Measurements from ENCODE around the gene NEGR1.

NEGR1 gene

DNA sequence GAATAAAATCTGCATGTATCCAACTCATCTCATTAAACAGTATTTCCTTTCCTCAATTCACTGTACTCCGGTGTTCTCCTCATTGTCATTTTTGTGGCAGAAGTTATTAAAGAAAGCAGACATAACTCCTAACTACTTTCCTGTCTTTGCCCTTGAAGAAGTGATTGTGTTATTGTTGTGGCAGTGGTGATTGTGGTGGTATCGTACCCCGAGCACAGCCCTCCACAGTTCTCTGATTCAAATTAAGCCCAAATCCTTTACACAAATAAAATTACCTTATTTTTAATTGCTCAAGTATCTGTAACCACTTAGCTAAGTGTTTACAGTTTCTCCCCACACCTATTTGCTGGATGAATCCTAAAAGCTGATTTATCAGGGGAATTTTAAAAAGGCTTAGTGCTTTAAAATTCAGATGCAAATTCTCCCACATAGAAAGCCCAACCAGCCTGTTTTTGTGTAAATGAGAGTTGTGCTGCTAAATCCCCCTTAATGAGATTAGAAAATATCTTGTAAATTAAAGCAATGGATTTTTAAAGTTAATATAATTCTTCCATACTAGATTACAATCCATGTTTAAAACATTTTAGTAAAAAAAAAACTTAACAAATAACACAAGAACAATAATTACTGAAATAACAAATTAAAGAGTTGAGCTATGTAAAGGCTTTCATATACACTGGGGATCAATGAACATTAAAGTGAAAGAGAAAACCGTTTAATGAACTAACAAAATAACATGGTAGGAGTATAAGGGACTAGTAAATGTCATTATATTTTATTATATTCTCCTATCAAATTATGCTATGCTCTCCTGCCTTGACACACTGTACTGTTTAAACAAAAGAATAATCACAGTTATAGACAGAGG, 259.0 kb downstream of the NEGR1 start:
- DNase-seq (ENCODE audit: low spot score), result no peak

DNA sequence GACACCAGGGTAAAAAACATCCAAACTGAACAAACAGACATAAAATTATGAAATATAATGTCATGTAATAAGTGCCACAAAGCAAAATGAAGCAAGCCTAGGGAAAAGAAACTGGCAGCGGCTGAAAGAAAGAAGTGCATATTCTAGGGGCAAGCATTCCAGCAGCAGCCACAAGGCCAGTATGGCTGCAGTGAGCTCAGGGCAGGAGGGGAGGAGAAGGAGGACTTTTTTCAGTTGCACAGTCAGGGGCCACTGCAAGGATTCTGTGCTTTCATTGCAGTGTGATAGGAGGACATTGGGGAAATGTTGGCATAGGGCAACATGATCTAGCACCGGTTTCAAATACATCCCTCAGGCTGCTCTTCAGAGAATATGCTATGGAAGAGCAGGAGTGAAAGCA, 263.8 kb downstream of the NEGR1 start:
- no peak for DNase-seq (ENCODE audit: low spot score)

DNA sequence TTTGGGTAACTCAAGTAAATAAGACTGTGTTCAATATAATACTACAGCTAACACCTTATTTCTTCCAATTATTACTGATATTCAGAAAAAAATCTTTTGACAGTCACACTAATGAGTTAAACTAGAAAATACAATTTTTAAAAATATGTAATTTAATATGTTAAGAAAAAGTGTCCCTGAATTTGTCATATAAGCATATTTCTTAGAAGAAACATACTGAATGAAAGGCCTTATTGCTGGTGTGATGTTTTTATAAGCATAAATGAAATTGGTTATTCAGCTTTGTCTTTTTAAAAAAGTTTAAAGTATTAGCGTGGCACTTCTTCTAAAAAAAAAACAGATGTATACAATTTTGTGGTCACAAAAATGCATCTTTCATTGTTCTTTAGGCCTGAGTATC, 267.3 kb downstream of the NEGR1 start:
- DNase-seq (ENCODE audit: low spot score), result no peak

DNA sequence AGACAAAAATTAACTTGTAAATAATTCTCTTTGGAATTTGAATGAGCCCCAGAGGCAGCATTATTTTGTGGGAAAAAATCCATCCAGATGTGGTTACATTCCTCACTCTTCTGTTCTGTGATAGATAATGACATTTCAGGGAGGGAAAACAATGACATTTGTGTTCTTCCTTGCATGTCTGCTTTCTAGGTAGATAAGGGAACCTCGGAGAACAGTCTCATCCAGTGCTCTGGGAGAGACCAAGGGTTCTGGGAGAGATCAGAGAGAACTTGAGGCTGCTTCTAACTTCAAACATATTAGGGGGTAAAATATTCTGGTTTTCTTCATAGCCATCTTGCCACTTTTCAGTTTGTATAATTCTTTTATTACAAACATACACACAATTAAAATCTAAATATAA, 269.2 kb downstream of the NEGR1 start:
- no peak for DNase-seq (ENCODE audit: low spot score)

DNA sequence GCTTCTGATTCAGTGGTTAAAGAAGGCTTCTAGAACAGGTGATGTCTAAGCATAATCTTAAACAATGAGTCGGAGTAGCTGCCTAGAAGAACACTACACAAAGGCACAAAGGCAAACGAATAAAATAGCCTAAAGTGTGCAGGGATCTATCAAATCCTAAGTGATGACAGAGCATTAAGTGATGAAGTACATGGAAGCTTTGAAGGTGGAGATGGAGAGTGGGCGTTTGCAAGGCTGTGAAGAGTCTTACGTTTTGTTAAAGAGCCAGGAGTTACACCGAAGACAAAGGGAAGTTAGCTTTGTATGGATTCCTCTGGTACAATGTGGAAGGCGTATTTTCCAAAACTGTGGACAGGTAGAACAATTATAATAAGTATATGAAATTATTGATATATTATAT, 270.6 kb downstream of the NEGR1 start:
- no peak for DNase-seq (ENCODE audit: low spot score)

DNA sequence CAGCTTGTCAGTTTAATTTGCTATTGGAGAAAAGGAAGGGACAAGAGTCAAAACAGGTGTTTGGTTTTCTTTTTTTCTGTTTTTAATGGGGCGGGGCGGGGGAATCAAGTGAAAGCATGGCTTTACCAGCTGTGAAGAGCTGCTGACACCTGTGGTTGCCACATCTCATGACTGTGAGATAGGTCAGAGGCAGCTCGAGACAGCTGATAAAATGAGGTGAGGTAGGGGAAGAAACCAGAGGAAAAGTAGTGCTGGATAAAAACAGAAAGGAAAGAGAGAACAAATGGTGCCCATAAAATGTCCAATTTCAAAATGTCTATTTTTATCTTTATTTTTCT, 272.3 kb downstream of the NEGR1 start:
- DNase-seq (ENCODE audit: low spot score), result no peak

DNA sequence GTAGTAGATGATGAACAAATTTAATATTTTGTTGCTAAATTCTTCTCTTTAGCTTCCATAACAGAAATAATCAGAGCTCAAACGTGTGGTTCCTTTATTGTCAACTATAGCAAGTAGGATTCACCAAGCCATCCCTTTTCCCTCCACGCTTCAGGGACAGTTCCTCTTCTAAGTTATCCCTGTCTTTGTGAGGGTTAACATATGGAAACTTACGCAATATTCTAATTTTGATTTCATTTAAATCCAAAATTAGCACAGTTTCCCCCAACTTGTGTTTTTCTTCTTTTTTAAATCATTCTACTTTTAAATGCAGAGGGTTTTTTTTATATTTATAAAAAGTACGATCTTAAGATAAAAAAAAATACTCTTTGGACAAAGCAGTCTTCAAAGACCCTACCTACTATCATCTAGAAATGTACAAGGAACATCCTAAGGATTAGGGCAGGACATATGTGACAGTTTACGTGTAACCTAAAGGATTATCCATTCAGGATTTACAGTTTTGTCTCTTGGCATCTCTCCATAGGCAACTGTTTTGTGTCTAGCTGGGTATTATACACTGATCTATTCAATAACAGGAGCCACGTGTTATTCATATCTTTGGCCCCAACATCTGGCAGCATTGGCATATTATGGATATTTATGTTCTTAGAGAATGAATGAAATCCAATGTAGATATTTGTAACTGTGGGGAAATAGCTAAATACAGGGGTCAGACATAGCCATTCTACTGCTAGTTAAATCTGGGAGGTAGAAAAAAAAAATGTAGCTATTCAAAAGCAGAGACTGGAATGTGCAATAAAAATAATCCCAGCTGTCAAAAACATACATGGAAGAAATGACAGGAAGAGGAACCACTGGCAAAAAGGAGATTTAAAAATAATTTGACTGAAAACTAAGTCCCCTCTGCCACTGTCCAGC, 272.9 kb downstream of the NEGR1 start:
- no peak for DNase-seq (ENCODE audit: low spot score)

DNA sequence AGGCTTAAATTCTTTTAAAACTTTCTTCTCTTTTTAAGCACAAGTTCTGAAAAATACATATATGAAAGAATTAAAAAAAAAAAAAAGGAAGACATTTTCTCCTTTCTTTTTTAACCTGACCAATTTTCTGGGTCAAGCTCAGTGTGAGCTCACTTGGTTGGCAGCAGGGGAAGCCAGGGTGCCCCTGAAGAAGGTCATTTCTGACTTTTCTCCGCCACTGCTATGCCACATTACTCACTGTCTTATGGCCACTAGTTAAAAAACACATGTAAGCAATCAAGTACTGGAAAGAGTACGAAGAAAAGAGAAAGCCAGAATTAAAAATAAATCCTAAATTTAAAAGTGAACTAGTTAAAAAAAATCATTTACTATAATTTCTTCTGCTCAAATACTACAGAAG, 275.0 kb downstream of the NEGR1 start:
- no peak for DNase-seq (ENCODE audit: low spot score)

DNA sequence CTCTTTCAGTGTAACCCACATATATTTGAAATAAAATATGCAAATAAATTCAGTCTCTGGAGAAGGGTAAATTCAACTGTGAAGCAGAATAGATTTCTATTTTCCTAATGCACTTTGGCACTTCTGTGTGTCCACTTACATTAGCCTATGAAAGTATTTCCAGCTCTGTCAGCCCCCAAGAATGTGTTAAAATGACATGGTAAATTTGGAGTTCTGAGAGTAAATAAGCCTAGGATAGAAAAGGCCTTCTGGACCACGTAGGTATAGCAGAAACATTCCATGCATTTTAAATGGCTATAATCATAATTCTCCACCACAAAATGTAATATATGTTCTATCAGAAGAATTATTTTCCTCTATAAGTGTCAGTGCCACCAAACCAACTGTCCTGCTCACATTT, 276.2 kb downstream of the NEGR1 start:
- no peak for DNase-seq (ENCODE audit: low spot score)

DNA sequence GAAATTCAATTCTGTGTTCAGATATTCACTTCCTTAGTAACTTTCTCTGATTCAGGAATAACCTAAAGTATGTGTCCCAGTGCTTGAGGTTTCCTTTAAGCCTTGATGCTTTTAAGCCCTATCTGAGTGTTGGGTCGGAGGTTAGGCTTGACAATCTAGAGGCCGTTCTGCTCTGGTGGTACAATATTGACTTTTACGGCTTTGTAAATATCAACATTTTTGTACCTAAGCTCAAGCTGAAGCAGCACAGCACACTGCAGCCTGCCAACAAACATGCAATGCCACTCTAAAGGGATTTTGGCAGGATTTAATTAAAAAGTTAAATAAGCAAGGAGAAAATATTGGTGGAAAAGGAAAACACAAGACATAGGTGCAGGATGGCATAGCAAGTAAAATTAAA, 279.2 kb downstream of the NEGR1 start:
- DNase-seq (ENCODE audit: low spot score), result no peak

DNA sequence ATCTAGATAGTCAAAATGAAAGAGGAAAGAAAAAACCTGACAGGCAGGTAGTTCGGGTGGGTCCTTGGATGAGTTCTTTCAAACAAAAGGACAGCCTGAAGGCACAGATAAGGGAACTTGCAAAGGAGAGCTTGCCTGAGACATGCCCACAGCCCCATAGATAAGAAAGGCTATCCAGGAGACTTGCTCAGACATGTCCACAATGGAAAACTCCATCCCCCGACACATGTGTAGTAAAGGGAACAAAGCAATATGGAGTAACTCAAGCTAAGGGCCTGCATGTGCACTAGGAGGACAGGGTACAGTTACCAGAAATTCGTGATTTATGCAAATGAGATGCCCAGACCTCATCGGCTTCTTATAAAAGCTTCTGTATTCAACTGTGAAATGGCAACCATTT, 281.5 kb downstream of the NEGR1 start:
- no peak for DNase-seq (ENCODE audit: low spot score)

DNA sequence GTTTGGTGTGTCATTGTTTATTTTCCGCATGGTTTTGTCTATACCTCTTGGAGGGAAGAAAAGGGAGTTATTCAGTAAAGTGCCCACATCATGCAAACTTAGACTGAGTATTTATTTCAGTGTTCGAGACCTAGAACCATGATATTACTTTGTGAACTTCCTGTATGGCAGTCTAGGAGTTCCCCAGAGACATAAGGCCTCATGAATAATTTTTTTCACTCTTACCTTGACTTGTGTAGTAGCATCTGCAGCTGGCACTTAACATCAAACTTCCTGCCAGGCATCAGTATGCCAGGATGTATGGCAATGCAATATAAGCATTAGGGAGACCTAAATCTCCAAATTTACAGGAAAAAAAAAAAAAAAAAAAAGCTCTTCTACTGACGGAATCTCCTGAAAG, 287.7 kb downstream of the NEGR1 start:
- no peak for DNase-seq (ENCODE audit: low spot score)

DNA sequence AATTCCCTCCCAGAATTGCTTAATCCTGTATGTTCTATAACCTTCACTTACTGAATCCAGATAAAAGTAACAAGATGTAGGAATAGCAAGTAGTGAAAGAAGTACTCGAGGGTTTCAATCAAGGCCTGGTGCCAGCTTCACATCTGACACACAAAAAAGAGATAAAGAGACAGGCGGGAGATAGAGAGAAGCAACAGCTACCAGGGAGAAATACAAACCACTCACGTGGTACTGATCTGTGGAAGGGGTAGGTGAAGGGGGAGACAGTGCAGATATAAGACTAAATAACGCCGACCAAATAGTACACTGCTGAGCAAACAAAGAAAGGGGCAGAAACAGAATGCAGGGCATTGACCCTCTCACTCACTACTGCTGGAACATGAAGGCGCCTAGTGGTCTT, 295.2 kb downstream of the NEGR1 start:
- DNase-seq (ENCODE audit: low spot score), result no peak

DNA sequence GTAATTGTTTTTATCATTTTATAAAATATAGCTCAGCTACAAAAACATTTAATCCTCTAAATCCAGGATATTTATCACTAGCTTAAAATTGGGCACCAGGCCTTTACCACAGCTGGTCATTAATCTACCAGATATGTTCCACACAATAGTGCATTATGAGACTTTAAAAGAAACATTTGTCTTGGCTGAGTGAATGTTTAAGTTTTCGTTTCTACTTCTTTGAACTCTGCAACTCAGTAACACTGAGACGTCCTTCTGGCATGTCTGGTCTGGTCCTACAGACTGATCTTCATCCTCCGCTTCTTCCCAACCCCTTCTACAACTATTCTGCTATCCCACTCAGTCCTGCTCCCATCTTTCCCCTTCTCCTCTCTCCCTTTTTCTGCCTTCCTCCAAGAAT, 296.2 kb downstream of the NEGR1 start:
- DNase-seq (ENCODE audit: low spot score), result no peak

DNA sequence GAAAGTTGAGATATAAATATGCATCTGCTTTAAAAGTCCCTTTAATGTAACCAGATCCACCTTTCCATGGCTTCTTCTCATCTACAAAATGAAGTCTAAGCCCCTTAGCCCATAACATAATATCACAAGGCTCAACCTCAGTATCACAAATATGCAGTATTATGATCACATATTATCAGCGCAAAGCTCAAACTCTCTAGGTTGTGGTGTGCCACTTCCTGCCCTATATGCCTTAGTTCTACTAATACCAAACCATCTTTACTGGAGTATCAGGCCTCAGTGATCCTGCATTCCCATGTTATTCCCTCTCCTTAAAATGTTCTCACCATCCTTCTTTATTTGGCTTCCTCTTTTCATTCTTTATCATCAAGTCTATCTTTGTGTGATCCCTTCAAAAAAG, 301.8 kb downstream of the NEGR1 start:
- no peak for DNase-seq (ENCODE audit: low spot score)

DNA sequence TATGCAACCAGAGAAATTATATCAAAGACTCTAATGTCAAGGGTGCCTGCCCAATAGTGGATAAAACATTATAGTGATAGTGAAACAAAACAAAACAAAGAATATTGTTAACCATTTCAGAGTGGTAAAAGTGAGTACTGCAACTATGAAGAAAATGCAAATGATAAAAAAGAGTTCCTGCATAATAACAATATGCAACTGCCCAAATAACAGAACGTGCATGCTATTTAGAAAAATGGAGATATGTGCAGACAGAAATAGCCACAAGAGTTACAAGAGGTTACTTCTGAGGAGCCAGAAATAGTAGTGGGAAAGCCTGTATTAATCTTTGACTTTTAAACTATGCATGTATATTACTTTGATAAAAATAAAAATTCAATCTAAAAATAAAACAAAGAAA, 302.5 kb downstream of the NEGR1 start:
- no peak for DNase-seq (ENCODE audit: low spot score)

DNA sequence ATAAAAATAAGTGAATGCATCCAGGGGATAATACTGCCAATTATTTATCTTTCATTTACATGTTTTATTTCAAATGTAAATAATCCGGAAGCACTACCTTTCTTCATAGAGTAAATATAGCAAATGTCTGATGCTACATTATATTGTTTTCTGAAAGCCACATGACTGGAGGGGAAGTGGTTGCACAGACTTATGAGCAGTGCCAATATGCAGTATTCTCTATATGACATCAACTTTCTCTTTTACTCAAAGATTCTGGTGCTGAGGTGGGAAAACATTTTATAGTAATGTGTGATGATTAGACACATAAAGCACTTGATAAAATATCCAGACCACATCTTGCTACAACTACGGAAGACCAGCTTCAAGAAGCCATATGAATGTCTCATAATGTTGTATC, 314.7 kb downstream of the NEGR1 start:
- DNase-seq (ENCODE audit: low spot score), result no peak

DNA sequence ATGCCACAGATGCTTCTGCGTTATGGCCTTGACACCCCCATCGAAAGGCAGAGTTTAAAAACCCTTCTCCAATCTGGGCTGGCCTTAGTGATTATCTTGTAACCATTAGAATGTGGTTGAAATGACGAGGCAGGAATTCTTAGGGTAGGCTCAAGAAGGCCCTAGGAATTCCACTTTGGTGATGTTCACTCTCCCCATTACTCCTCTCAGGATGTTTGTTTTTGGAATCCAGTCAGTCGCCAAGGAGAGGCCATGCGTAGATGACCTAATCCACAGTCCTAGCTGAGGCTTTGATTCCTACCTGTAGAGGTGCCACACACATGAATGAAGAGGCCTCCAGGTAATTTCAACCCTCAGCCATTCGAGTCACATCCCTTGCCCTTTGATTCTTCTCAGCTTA, 318.2 kb downstream of the NEGR1 start:
- no peak for DNase-seq (ENCODE audit: low spot score)

DNA sequence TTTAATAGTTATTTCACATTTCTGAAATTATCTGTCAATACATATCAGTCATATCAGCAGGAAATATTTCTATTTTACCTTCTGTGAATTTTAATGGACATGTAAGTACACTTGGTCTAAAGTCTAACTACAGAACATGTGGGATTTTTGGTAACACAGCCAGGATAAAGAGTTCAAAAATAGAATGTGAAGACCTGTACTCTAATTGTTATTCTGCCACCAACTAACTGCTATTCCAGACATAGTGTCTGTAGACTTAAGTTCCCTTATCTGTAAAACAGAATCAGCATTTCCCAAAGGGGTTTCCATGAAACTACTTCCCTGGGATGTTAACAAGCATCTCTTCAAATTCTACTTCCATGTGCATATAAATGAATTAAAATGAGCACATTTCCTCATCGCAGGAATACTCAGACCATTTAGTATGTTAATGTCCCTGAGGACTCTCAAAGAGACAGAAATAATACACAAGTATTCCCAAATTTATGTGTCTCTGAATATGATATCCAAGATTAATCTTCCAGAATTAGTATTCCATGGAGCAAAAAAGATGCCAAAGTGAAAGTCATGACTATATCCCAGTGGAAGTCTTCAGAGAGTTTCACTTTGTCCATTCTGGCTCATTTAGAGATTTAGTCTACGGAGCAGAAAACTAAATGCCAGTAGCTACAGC, 325.6 kb downstream of the NEGR1 start:
- DNase-seq (ENCODE audit: low spot score), result no peak

DNA sequence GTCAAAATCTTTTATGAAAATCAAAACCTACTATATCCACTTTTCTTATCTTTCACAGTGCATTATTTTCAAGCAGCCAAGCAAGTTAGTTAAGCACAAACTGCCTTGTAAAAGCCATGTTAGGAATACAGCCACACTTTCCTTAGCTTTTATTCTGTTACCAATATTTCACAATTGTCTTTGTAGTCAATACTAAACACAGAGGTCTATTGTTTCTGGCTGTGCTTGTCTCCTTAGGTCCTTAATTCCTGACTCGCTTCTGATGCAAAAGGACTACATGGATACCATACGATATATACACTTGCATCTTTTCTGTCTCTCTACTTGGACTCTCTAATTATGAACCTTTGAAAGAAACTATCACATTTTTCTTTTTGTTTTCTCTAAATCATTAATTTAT, 331.8 kb downstream of the NEGR1 start:
- no peak for DNase-seq (ENCODE audit: low spot score)

DNA sequence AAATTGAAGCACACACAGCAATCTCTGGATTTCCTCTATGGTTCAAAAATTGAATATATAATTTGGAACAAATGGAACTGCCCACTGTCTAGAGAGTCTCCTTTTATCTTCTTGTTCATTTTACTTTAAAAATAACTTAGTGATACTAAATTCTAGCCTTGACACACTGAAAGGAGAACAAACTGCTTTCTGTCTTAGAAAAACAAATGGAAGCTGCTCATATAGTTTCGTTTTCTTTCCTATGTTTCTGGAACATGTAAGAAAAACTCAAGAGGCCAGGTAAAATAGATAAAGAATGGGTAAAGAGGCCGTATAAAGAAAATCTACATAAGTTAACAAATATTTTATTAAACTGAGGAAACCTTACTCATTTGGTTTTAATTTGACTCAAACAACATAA, 332.7 kb downstream of the NEGR1 start:
- DNase-seq (ENCODE audit: low spot score), result no peak

DNA sequence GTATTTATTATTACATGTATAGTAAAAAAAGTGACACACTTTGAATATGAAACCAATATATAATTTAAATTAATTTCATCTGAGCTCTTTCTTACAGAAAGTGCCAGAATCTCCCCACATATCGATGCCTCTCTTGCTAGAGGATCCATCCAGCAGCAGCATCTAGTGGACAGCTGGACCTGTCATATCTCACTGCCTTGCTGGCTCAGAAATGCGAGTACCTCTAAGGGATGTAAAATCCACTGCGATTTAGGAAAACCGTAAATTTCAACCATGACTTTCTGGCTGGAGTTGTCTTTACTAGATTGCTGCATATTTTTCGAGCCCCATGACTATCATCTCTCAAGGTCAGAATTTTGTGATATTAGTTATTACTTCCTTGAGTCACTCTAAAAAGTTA, 333.8 kb downstream of the NEGR1 start:
- no peak for DNase-seq (ENCODE audit: low spot score)

DNA sequence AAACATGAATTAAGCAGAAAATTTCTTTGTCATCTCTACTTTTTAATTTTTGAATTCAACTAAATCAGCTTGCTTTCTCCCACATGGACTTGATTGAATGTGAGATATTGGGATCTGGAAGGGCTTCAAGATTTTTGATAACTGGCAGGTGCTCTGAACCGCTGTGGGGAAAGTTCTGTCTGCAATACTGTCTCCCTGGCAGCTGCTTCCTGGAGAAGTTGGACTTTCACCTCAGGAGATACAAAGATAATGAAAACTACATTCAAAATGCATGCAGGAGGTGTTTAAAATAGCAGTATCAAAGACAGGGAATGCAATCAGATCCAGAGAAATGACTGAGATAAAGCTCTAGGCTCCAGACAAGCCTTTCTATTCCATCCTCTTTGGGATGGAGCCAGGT, 338.3 kb downstream of the NEGR1 start:
- no peak for DNase-seq (ENCODE audit: low spot score)
